NCI-H1092 treated with DMSO at 0.1 percent for 48 hours (cell line): ENCODE measurements around the gene JMJD7.

Source experiments
- DNase-seq: peaks from one replicate; lab custom pipeline; 2025; lab: John Stamatoyannopoulos, UW

Gene JMJD7

DNA sequence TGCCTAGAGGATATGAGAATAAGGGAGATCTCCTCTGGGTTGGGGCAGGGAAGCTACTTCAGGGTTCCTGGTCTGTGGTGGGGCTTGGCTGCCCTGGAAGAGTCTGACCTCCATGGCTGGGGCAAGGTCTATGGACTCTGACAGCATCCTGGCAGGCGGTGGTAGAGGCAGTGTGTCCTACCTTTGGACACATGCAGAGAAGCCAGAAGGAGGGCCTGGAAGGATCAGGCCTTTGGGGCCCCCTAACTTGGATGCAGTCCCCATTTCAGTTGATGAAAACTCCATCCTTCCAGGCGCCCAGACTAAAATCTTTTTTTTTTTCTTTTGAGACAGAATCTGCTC is 55.6 kb downstream of the JMJD7 start:
- no peak for DNase-seq

DNA sequence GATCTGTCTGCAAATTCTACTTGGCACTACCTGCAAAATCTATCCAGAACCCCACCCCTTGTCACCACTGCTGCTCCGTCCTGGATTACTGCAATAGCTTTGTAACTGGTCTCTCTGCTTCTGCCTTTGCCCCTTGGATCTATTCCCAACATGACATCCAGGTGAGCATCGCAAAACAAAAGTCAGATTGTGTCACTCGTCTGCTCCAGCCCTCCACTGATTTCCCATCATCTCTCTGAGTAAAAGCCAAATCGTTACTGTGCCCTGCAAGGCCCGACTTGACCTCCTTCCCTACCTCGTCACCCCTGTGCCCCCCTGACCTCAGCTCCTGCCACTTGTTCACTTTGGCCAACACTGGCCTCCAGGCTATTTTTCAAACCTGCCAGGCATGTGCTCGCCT is 56.6 kb downstream of the JMJD7 start:
- no peak for DNase-seq

DNA sequence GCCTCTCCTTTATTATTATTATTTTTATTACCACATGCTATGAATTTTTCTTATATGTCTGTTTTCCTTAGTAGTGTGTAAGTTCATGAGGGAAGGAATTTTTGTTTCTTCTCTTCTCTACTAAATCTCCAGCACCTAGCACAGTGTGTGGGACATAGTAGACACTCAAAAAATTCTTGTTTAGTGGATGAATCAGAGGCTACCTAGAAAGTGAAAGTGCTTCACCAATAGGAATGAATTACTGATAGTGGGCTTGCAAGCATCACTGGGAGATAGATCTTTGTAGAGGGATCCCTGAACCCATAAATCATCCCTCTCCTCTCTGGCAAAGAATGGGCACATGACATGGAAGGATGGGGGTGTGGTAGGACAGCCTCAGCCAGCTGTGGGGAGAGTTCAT is 57.4 kb downstream of the JMJD7 start:
- DNase-seq: no peak

DNA sequence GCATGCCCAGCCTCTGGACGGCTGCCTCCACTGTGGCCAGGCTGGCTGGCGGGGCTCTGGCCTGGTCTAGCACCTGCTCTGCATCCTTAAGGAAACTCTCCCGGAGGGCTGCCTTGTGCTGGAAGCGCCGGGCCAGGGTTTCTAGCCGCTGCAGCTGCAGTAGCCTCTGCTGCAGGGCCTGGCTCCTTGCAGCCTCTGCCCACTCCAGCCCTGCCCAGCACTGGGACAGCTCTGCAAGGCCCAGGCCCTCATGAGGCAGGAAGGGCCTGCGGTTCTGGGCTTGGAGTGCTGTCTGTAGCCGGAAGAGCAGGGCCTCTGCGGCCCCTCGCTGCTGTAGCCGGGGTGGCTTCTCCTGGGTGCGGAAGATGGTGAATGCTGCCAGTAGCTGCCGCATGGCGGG is 57.9 kb downstream of the JMJD7 start:
- DNase-seq: no peak

DNA sequence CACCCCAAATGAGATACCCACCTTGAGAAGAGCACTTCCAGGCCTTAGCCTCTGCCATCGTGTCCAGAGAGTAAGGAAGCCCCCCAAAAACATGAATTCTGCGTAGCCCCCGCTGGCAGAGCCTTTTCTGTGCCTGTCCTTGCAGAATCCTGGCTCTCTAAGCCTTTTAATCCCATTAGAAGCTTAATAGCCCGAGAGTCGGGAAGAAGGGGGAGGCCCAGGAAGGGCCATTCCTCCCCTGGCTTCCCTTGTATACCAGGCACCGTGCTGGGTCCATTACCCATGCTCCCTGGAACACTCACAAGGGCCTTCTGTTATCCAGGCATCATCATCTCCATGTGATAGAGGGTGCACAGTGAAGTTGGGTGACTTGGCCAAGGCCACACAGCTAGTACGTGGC is 58.8 kb downstream of the JMJD7 start:
- no peak for DNase-seq

DNA sequence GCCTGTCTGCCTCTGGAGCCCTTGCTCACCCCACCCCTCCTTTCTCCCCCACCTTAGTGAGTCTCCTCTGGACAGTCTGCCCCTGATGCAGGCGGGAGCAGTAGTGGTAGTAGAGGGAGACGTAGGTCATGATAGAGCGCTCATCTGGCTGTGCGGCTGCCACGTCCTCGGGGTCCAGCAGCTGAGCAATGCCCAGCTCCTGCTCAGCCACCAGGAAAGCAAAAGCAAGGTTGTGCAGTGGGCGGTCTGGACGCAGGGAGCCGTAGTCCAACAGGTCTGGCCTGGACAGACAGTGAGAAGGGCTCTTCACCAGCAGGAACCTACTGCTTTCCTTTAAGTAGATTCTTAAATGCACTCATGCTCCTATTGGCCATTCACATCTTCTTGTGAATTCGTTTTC is 59.3 kb downstream of the JMJD7 start:
- no peak for DNase-seq
